Gastroesophageal sphincter (tissue), 3 donors: ENCODE results near the gene ACSS1.

ENCODE experiments used
- CTCF ChIP-seq, 4 experiments: fragments of 200-600 bp in 2 of 4; fragments of 450-650 bp in 2 of 4; sonication (generic) in 1 of 4; IDR thresholded peaks; one replicate each; pipeline ENCODE4 v1.5.1; 2017 to 2019; ENCODE audit warnings: antibody characterized with exemption in 4 of 4, mild to moderate bottlenecking in 2 of 4, moderate library complexity in 2 of 4
- POLR2AphosphoS5 ChIP-seq: sonication (generic); formaldehyde crosslinking; IDR thresholded peaks from one replicate; pipeline ENCODE4 v1.6.1; 2017; ENCODE audit warnings: antibody characterized with exemption

- TF ChIP-seq CTCF (IDR thresholded peaks at IDR 0.05) (no peak), POLR2AphosphoS5 (no peak)
Observed at GRCh38 chr20:25050501-25051350, 7.2 kb downstream of the ACSS1 start.
